Right ventricle myocardium superior (tissue), 1 donor: Measurements from ENCODE around the gene PDE2A. TPM values are rescaled to one million over a fixed set of nuclear protein-coding genes. Genes with fewer than 3 reads are reported as not detected.

Source experiments
- ATAC-seq: fragments of 200-7000 bp; cut with Tn5 transposase; one replicate; pipeline ENCODE4 v1.9.1; 2020; ENCODE audit warnings: mild to moderate bottlenecking; ENCODE audit not compliant: poor library complexity
- DNase-seq: peaks from one replicate; pipeline ENCODE4 v3.0.0-alpha.2; 2020
- intact Hi-C: fragments of 100-400 bp; cut with DNase I; formaldehyde crosslinking; loops from one replicate; pipeline ENCODE4 v1.11.2; 2022
- long read RNA-seq: library from polyadenylated mRNA; unstranded; transcript quantifications from one replicate; pipeline ENCODE4 v2.0.0, GENCODE V29; 2021
- total RNA-seq: library from RNA; stranded (reverse); fragmentation: NEBNext Ultra II Directional; extraction: Animal tissue kit (Norgen Biotek cat#: 25700); gene quantifications from one replicate; pipeline ENCODE4 v1.2.1, GENCODE V29; 2021
- donor health status: DM: no; HTN: yes; CAD: no; lungs with severe emphysema.

Gene PDE2A
- total RNA-seq, result 38.5 TPM
- long read RNA-seq, full-length matches to known transcripts, result 47 of 72 reads
- long read RNA-seq, partial matches to known transcripts, result 13 of 72 reads
- long read RNA-seq, other reads (novel, unspliced or antisense), result 12 of 72 reads

DNA sequence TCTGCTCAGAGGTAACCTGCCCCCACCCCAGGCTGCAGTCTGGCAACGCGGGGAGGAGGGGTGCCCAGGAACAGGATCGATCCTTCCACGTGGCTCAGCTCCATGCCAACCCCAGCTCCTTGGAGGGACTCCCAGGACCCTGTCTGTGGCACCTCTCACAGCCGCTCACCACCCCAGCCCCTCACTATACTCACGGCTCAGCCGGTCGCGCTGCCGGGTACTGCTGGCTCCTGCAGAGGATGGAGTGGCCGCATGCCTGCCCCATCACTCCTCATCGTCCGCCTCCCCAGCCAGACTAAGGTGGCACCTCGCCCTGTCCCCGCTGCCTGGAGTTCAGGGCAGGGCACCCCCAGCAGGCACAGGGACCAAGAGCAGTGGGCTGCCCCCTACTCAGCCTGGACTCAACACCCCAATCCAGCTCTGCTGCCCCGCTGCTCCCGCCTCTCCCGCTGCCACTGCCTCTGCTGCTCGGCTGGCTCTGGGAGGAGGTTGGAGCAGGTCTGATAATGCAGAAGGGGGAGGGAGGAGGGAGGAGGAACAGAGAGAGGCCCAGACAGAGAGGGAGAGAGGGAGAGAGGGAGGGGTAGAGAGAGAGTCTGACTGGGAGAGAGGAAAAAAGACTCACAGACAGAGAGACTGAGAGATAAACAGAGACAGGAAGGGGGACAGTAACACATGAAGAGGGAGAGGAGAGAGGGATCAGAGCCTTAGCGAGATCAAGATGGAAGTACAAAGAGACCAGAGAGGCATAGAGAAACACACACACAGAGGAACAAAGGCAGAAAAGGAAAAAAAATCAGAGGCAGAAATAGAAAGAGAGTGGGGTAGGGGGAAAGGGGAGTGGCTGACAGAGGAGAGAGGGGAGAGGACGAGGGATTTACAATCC is at the start of gene PDE2A:
TSS of gene PDE2A (minus strand) at position 480 of the 886 bp plus-strand sequence. CDS start at position 265, 215 bp downstream.
- intact Hi-C loops, result no loop called here
- ATAC-seq, result no peak

DNA sequence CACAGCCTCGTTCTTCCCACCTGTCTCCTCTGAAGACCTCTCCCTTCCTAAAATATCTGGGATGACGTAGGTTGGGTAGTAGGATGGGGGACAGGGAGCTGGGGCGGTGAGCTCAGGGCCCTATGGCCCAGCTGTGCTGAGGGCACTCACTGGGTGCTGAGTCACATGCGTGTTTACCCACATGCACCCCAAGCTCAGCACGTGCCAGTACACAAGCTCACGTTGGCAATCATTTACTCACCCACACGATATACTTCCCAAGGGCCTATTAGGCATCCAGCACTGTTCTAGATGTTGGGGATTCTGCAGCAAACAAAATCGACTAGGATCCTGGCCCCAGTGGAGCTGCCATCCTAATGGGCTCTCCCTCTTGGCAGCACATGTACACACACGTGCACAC is 49.3 kb upstream of the PDE2A start:
- DNase-seq (no peak), ATAC-seq (no peak)
- intact Hi-C loops, result loop anchor here (10.0 kb wide), 2 partner anchors 451 to 571 kb away; no protein-coding TSS in a partner anchor

More for the DNA sequence above, at the start of gene PDE2A:
- DNase-seq, result no peak

DNA sequence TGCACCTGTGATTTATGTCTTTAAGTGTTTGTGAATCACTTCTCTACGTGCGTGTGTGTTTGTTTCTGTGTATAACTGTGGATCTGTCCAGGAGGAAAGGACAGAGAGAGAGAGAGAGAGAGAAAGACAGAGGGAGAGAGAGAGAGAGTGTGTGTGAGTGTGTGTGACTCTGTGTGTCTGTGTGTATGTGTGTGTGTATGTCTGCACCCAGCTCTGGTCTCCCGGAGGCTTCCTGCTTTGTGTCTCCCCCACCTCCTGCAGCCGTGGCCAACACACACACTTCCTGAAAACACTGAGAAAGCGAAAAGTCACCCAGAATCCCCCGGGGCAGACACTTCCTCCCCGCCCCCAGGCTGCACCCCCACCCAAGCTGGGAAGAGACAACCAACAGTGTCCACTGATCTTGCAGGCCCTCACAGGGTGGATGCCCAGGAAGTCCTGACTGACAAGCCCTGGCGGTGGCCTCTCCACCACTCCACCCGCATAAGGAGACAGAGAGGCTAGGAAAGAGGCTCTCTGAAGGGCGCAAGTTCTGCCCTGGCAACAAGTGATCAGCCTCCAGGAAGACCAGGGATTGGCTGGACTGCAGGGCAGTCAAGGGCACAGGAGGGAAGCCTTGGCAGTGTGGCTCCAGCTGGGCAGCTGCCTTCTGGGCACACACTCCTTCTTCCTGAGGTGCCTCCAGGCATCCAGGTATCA is 48.0 kb upstream of the PDE2A start:
- intact Hi-C loops, result loop anchor here (10.0 kb wide), 2 partner anchors 453 to 573 kb away; no protein-coding TSS in a partner anchor

DNA sequence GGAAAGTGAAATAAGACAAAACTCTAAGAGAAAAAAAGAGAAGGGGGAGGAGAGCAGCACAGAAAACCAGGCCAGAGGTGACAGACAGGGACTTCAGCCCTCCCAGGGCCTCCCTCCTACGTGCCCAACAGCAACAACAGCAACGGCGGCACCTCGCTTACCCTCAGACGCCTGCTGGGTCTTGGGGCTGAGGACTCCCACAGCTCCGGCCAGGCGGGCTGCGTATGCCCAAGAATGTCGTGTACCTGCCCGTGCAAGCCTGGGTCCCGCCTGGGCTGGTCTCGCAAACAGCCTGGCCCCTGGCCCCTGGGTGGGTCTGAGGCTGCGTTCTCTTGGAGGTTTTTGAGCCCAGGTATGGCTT is 47.4 kb upstream of the PDE2A start:
- intact Hi-C loops, result loop anchor here (10.0 kb wide), 2 partner anchors 453 to 573 kb away; no protein-coding TSS in a partner anchor
- ATAC-seq, result peak; percentile 34
- DNase-seq, result peak; percentile 65

More for the DNA sequence above, 48.0 kb upstream of the PDE2A start:
- DNase-seq, result peak; percentile 90
- ATAC-seq, result peak; percentile 78

DNA sequence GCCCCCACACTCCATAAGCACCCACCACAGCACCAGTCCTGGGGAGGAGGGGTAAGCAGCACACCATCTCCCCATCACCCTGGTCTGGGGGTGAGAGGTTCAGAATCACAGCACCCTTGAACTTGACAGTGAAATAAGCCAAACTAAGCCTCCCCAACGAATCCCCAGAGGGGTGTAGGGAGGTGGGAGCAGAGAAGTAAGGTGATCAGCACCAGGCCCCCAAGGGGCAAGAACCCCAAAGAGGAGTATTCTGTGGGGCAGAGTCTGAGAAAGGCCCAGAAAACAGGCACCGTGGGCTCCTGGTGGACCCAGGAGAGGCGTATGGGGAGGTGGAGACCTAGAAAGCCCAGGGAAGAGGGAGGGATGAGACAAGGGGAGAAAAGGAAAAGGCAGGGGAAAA is 47.1 kb upstream of the PDE2A start:
- intact Hi-C loops, result loop anchor here (10.0 kb wide), 2 partner anchors 454 to 574 kb away; no protein-coding TSS in a partner anchor
- DNase-seq, result peak; percentile 21
- no peak for ATAC-seq

DNA sequence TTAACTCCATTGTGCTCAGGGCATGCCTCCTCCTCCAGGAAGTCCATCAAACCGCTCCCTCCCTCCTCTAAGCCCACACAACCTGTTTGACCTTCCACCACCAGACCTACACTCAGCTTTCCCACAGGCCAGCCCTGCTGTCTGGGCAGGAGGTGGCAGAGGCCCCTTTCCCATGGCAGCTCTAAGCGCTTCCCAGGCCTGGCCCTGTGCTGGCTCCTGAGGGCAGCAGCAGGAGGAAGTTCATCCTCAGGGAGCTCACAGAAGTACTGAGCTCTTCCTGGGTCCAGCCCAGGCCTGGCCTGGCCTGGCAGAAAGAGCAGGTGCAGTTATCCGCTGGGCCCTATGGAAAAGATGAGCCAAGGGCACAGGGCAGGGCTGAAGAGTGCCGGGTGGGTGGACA is 46.6 kb upstream of the PDE2A start:
- peak; percentile 2 for ATAC-seq
- DNase-seq, result peak; percentile 52
- intact Hi-C loops, result loop anchor here (10.0 kb wide), 2 partner anchors 454 to 574 kb away; no protein-coding TSS in a partner anchor

DNA sequence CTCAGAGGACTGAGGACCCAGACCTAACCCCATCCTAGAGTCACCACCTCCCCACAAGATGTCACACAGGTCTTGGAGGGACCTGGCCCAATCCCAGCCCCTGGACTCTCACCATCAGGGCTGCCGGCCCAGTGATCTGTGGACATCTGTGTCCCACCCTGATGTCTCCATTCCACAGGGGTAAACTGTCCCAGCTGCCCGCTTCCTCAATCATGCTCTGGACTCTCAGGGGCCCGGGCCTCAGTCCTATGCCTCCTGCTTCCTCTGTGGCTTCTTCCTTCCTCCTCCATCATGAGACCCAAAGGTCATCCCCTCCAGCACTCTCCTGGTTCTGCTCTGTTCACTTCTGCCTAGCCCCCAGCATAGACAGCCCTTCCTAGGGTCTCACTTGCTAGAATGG is 45.8 kb upstream of the PDE2A start:
- intact Hi-C loops, result loop anchor here (10.0 kb wide), 2 partner anchors 455 to 575 kb away; no protein-coding TSS in a partner anchor
- no peak for ATAC-seq
- peak; percentile 64 for DNase-seq

DNA sequence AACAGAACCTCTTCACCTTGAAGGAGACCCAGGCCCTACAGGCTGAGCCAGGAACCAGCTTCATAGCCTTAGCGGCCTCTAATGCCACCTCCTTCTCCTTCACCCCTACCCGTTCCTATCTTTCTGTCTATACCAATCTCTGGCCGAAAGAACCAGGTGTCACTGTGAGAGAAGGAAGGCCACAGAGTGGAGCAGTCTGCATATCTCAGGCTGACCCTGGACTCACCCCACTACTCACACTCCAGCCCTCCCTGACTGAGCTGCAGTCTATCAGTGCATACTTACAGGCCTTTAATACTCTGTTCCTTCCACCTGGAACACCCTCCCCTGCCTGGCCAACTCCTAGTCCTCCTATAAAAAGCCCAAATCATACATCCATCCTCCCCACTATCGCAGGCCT is 45.3 kb upstream of the PDE2A start:
- DNase-seq (no peak), ATAC-seq (peak; percentile 3)
- intact Hi-C loops, result no loop called here

DNA sequence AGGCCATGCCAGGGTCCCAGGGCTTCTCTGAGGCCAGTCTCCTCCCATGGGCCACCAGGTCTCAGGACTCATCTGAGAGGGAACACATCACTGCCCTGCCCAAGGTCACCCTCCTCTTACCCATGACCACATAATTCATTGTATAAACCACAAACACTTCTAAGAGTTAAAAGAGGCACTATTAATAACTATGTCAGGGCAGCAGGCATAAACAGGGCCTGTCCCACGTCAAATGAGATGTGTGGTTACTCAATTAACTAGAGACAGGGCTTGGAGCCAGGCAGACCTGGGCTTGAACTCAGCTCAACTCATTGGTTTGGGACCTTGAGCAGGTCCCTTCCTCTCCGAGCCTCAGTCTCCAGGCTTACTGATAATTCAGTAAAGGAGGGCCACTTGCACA is 44.9 kb upstream of the PDE2A start:
- intact Hi-C loops, result no loop called here
- ATAC-seq (peak; percentile 42), DNase-seq (peak; percentile 77)

DNA sequence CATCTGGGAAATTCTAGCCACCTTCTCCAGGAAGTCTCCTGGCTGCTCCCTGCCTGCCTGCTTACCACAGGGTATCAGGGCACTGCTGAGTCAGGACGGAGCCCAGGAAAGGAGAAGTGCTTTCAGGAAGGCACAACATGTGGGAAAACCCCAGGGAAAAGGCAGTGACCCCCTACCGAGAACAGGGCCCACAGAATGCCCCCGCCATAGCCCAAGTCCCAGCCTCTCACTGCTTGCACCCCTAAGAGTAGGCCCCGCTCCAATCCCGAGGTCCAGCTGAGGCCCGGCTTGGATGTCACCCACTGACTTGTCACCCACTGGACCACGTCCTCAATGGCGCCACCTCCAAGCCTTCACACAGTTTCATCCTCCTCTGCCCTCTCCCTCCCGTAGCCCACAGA is 43.9 kb upstream of the PDE2A start:
- ATAC-seq (no peak), DNase-seq (no peak)
- intact Hi-C loops, result no loop called here

DNA sequence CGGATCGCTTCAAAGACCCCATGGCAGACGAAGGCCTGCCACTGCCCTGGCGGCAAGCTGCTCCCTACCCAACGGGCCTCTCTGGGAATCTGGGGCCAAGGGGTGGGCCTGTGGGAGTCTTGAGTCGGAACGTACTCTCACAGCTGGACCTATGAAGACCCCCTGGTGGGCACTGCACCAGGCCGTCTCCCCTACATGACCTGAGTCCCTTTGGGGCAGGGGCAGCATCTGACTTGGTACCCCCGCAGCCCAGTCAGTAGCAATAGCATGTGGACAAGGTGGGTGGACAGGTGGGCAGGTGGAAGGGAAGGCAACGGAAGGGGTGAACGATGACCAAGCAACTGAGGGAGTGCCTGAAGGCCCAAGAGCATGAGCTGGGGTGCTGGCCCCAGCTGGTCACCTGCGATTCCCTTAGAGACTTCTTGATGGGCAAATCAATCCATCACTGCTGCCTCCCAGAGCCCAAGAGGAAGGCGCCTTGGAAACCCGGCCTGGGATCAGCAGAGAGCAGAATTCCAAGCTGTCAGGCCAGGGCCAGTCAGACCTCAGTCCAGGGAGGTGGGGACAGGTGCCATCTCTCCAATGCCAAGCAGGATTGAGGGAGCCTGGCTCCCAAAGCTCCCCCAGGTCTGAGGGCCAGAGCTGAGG is 42.7 kb upstream of the PDE2A start:
- intact Hi-C loops, result no loop called here
- DNase-seq (no peak), ATAC-seq (no peak)

DNA sequence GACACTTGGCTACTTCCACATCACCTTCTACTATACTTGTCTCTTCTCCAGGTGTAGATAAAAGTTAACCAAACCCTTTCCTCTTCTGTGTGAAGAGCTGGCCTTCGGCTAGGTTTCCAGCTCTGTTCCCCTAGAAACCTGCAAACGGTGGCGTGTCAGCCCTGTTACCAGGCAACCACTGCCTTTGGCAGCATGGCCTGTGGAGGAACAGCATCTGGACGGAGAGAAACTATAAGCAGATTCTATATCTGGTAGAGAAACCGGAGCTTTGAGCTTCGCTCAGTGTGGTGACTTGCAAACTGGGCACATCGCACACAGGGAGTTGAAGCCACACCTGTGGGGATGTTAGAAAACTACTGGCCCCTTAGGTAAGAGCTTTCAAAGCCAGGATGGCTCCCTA is 42.1 kb upstream of the PDE2A start:
- ATAC-seq (peak; percentile 22), DNase-seq (no peak)
- intact Hi-C loops, result no loop called here

DNA sequence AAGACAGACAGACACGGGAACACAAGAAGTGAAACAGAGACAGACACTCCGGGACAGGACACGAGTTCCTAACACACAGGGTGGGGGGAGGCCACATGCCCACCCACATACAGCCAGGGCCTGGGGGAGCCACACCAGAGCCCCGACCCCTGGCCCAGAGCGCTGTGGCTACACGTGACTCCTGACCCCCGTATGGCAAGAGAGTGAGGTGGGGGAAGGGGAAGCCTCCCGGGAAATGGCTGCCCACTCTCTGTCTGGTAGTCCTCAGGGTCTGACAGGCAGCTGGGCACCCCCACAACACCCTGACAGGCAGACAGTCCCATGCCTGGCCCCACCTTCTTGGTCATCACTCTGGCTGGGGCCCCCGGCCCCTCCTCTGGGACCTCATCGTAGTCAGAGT is 38.6 kb upstream of the PDE2A start:
- intact Hi-C loops, result no loop called here
- no peak for DNase-seq
- no peak for ATAC-seq

DNA sequence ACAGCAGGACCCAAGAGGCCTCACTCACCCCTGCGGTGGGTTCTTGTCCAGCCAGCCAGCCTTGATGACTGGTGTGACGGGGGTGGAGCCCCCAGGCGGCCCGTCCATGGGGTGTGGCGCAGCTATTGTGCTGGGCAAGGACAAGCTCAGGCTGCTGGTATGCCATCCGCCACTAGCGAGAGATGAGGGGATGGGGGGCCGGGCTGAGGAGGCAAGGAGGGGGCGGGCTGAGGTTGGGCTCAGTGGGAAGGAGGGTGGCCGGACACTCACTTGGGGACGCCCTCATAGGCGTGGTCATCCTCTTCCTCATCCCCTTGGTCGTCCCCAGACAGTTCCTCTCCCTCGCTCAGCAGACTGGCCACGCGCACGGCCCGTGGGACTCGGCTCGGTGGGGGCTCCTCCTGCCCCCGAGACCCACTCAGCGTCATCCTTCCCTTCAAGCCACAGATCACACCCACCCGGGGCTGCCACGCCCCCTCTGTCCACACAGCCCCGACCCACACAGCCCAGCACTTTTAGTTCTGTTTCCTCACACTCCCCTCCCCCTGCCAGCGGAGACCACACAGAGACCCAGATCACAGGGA is 38.0 kb upstream of the PDE2A start:
- intact Hi-C loops, result no loop called here
- peak; percentile 44 for ATAC-seq

DNA sequence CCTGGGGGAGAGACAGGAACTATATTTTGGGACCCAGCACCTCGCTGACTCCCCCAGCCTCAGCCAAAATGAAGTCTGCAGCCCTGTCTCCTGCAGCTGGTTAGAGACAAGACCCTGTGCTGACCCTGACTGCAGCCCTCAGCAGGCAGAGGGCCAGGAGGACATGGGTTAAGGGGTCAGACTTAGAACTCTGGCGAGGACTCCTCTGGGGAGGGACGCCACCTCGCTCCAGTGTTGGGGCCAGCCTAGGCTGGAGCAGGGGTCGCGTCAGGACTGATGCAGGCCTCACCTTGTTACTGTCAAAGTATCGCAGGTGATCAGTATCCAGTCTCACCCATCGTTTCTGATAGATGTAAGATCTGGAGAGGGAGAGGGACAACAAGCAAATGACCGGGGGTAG is 36.9 kb upstream of the PDE2A start:
- no peak for DNase-seq
- ATAC-seq, result no peak
- intact Hi-C loops, result no loop called here

More for the DNA sequence above, 38.0 kb upstream of the PDE2A start:
- peak; percentile 78 for DNase-seq

DNA sequence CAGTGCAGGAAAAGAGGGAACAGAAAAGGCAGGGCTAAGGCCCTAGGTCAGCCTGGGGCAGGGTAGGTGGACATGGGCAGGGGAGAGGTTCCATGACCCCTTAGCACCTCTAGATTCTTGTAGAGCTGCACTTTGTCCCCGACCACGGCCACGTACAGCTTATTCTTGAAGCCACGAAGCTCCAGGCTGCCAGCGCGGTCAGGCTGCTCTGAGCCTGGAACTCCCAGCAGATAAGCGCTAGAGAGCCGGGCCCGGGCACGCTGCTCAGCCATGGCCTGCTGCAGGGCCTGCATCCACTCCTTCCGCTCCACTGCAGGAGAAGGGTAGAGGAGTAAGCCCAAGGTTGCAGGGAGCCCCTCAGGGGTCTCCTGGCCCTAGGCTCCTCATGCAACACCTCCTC is 36.1 kb upstream of the PDE2A start:
- ATAC-seq (no peak), DNase-seq (no peak)
- intact Hi-C loops, result no loop called here

DNA sequence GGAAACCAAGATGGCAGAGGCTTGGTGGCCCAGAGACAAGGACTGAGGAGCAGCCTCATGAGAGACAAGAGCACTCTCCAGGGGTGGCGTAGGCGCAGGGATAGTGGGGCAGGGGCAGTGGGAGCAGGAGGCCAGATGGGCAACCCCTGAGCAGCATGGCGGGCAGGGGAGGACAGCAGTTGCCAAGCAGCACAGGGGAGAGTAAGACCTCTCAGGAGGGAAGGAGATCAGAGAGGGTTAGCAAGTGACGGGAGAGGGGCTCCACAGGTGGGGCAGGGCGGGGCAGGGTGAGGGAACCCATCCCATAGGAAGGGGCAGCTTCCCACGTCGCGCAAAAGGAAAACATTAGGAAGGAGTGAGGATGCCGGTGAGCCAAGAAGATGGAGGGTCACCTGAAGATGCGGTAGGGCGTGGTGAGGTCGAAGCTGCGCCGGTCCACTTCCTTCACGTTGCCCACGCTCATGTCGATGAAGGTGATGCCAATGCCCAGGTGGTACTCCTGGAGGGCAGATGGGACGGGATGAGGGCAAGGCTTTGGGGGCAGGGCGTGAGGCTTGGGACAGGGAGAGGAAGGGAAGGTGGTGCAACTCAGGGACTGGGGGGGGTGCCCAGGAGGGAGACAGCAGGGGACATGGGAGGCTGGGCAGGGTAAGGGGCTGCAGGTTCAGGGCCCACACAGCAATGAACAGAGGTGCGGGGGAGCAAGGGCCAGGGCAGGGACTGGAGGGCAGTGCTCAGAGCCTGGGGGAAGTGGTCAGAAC is 35.4 kb upstream of the PDE2A start:
- ATAC-seq (no peak), DNase-seq (no peak)
- intact Hi-C loops, result no loop called here

DNA sequence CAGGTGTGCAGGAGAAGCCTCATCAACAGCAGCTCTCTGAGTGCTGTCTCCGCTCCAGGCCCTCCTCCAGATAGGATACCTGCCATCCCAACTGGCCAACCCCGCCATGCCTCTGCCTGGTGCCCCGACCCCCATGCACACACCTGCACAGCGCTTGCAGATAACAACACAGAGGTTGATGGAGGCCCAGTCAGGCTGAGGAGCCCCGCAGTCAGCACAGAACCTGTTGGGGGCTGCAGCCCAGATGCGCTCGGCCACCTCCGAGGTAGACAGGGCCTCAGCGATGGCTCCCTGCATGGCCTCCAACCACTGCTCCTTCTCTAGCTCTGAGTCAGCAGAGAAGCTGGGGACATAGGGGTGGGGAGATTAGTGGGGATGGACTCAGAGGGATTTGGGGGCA is 32.8 kb upstream of the PDE2A start:
- intact Hi-C loops, result no loop called here
- DNase-seq (no peak), ATAC-seq (no peak)
